ENCODE data around the gene KRT80.

DNA sequence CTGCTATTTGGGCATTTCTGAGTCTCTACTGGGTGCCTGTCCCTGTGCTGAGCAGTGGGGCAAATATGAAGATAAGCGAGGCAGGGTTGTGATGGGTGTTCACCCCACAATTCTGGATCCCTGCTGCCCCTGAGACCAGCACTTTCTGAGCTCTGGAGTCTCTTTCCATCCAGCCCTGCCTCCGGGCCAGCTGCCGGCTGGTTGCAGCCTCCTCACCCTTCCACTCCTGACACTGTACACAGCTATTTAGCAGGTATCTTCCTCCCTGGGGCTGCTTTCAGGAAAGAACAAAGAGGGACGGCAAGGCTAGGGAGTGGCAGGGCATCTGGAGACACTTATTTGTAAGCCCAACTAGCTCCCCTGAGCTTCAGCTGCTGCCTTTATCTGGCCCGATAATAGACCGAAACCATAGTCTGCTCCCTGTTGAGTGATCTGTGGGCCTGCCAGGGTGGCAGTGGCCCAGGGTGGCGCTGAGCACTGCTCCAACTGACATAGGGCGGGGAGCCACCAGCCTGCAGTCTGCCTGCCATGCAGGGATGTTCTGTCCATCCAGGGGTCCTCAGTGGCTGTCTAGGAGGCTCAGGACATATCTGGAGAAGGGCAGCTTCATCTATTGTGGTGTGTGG, 7.6 kb upstream of the KRT80 start:
- TF ChIP-seq, protein P1, sequence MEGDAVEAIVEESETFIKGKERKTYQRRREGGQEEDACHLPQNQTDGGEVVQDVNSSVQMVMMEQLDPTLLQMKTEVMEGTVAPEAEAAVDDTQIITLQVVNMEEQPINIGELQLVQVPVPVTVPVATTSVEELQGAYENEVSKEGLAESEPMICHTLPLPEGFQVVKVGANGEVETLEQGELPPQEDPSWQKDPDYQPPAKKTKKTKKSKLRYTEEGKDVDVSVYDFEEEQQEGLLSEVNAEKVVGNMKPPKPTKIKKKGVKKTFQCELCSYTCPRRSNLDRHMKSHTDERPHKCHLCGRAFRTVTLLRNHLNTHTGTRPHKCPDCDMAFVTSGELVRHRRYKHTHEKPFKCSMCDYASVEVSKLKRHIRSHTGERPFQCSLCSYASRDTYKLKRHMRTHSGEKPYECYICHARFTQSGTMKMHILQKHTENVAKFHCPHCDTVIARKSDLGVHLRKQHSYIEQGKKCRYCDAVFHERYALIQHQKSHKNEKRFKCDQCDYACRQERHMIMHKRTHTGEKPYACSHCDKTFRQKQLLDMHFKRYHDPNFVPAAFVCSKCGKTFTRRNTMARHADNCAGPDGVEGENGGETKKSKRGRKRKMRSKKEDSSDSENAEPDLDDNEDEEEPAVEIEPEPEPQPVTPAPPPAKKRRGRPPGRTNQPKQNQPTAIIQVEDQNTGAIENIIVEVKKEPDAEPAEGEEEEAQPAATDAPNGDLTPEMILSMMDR (IDR thresholded peaks at IDR 0.05), result no peak
- no peak for TF ChIP-seq POLR2AphosphoS5 (IDR thresholded peaks at IDR 0.05; ENCODE audit: insufficient read depth in 1 of 2, low read depth in 1 of 2)

Measured in vagina (tissue), 2 donors.